ENCODE data around the gene CTDSPL.

GRCh38 chr3:37905987-37906674, 44.5 kb downstream of the CTDSPL start:
- no peak for TF ChIP-seq GABPA (IDR thresholded peaks at IDR 0.05; ENCODE audit: low read depth)
- TF ChIP-seq, protein P1, sequence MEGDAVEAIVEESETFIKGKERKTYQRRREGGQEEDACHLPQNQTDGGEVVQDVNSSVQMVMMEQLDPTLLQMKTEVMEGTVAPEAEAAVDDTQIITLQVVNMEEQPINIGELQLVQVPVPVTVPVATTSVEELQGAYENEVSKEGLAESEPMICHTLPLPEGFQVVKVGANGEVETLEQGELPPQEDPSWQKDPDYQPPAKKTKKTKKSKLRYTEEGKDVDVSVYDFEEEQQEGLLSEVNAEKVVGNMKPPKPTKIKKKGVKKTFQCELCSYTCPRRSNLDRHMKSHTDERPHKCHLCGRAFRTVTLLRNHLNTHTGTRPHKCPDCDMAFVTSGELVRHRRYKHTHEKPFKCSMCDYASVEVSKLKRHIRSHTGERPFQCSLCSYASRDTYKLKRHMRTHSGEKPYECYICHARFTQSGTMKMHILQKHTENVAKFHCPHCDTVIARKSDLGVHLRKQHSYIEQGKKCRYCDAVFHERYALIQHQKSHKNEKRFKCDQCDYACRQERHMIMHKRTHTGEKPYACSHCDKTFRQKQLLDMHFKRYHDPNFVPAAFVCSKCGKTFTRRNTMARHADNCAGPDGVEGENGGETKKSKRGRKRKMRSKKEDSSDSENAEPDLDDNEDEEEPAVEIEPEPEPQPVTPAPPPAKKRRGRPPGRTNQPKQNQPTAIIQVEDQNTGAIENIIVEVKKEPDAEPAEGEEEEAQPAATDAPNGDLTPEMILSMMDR (IDR thresholded peaks at IDR 0.05; ENCODE audit: insufficient read depth, low read length), result no peak
- TF ChIP-seq SPI1 (IDR thresholded peaks at IDR 0.05; ENCODE audit: borderline replicate concordance, low read depth), result no peak
- TF ChIP-seq POLR2AphosphoS5 (IDR thresholded peaks at IDR 0.05; ENCODE audit: low read depth), result no peak

All from HL-60 (cell line).